Peyer's patch (tissue), 4 donors: Measurements from ENCODE around the gene FOXF2. TPM values are rescaled to one million over a fixed set of nuclear protein-coding genes. Genes with fewer than 3 reads are reported as not detected.

ENCODE experiments used
- DNase-seq, 3 donors: peaks; one replicate each; pipeline ENCODE4 v3.0.0-alpha.2; 2017 to 2019
- H3K27ac ChIP-seq, 4 donors: fragments of 200-600 bp; sonication (generic); one replicate each; pipeline ENCODE4 v1.5.1; 2016 to 2019
- H3K27me3 ChIP-seq, 2 donors: fragments of 200-600 bp; sonication (generic); one replicate each; pipeline ENCODE4 v1.5.1; 2019
- H3K36me3 ChIP-seq, 3 donors: fragments of 200-600 bp; sonication (generic); one replicate each; pipeline ENCODE4 v1.5.1; 2016 to 2019
- H3K4me1 ChIP-seq, 4 donors: fragments of 200-600 bp; sonication (generic); one replicate each; pipeline ENCODE4 v1.5.1; 2016 to 2019
- H3K4me3 ChIP-seq, 4 donors: fragments of 200-600 bp; sonication (generic); 1 replicate in 3 of 4; 2 replicates in 1 of 4; pipeline ENCODE4 v1.5.1; 2016 to 2019; ENCODE audit warnings: mild to moderate bottlenecking in 1 of 4
- H3K9me3 ChIP-seq, 4 donors: fragments of 200-600 bp; sonication (generic); one replicate each; pipeline ENCODE4 v1.5.1; 2016 to 2019; ENCODE audit warnings: mild to moderate bottlenecking in 1 of 4
- POLR2A ChIP-seq, 2 donors: fragments of 450-650 bp; IDR thresholded peaks; one replicate each; pipeline ENCODE4 v1.5.1; 2017; ENCODE audit warnings: antibody characterized with exemption in 2 of 2, mild to moderate bottlenecking in 2 of 2, moderate library complexity in 2 of 2
- total RNA-seq, 4 donors: library from RNA; depleted of rRNA; stranded (reverse); fragments of >200 nt; gene quantifications; one replicate each; pipeline ENCODE4 v1.1.0, GENCODE V29; 2016
- TF ChIP-seq, protein P1 (sequence below), 6 experiments: fragments of 450-650 bp in 4 of 6; fragments of 200-600 bp in 2 of 6; sonication (generic) in 1 of 6; IDR thresholded peaks; one replicate each; pipeline ENCODE4 v1.5.1; 2017 to 2019; ENCODE audit warnings: antibody characterized with exemption in 6 of 6, mild to moderate bottlenecking in 3 of 6, moderate library complexity in 1 of 6

FOXF2 gene
- total RNA-seq, 4 donors from 2014 or later = 4.0 to 14.0 (median 8.0) TPM

- TF ChIP-seq, protein P1, sequence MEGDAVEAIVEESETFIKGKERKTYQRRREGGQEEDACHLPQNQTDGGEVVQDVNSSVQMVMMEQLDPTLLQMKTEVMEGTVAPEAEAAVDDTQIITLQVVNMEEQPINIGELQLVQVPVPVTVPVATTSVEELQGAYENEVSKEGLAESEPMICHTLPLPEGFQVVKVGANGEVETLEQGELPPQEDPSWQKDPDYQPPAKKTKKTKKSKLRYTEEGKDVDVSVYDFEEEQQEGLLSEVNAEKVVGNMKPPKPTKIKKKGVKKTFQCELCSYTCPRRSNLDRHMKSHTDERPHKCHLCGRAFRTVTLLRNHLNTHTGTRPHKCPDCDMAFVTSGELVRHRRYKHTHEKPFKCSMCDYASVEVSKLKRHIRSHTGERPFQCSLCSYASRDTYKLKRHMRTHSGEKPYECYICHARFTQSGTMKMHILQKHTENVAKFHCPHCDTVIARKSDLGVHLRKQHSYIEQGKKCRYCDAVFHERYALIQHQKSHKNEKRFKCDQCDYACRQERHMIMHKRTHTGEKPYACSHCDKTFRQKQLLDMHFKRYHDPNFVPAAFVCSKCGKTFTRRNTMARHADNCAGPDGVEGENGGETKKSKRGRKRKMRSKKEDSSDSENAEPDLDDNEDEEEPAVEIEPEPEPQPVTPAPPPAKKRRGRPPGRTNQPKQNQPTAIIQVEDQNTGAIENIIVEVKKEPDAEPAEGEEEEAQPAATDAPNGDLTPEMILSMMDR (IDR thresholded peaks at IDR 0.05) = no peak
- no peak for TF ChIP-seq POLR2A (IDR thresholded peaks at IDR 0.05)
- Histone ChIP-seq H3K4me3 (no peak overlapping the region), H3K9me3 (no peaks in the 10 kb centered on the region), H3K27ac (no peak overlapping the region), H3K27me3 (no peaks in the 10 kb centered on the region), H3K36me3 (no peaks in the 10 kb centered on the region), H3K4me1 (no peaks in the 10 kb centered on the region)
- DNase-seq = no peak
Measured at GRCh38 chr6:1371933-1372332, 17.4 kb upstream of the FOXF2 start.

DNA sequence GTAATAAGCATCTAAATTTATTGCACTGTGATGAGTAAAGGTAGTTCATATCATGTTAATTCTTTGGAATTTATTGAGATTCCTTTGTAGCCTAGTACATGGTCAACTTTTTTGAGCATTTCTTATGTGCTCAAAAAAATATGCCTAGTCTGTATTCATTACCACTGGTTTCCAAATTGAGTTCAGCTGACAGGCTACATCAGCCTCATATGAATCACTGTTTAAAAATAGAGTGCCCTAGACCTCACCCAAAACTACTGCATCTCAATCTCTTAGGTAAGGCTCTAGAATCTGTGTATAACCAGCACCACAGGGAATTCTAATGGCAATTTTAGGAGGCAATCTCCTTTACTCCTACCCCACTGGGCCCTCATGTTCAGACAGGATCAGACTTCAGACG lies 16.7 kb upstream of the FOXF2 start:
- DNase-seq = no peak
- no peak for TF ChIP-seq POLR2A (IDR thresholded peaks at IDR 0.05)
- H3K27me3 ChIP-seq = peaks cover 0 to 4% of the 10 kb centered on the region in 2 donors
- H3K4me1 ChIP-seq = no peaks in the 10 kb centered on the region
- no peak overlapping the region for H3K27ac ChIP-seq
- H3K4me3 ChIP-seq = no peak overlapping the region
- no peaks in the 10 kb centered on the region for H3K36me3 ChIP-seq
- H3K9me3 ChIP-seq = no peaks in the 10 kb centered on the region

DNA sequence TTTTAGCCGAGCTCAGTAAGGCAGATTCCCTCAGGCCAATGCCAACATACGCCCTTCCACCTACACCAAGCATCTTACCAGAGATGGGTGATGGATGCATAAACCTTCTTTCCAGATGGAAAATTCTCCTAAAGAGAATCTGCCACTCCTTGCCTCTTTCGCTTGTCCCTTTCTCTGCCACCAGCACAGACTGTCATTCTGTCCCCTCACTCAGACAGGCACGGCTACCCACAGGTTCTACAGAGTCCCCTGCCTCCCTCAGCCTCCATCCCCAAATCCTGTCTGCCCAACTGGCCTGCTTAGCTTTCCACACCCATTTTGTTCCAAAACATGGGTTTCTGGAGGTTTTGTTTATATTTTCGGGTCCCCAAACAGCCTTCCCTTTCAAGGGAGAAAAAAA lies 12.7 kb upstream of the FOXF2 start:
- TF ChIP-seq, protein P1 (IDR thresholded peaks at IDR 0.05) = no peak
- TF ChIP-seq POLR2A (IDR thresholded peaks at IDR 0.05) = no peak
- no peak overlapping the region for H3K27ac ChIP-seq
- peaks cover 0 to 18% (median 2%) of the 10 kb centered on the region in 4 donors for H3K4me1 ChIP-seq
- no peaks in the 10 kb centered on the region for H3K36me3 ChIP-seq
- no peak for DNase-seq
- H3K4me3 ChIP-seq = no peak overlapping the region
- H3K9me3 ChIP-seq = no peaks in the 10 kb centered on the region
- peaks cover 0 to 36% of the 10 kb centered on the region in 2 donors for H3K27me3 ChIP-seq

DNA sequence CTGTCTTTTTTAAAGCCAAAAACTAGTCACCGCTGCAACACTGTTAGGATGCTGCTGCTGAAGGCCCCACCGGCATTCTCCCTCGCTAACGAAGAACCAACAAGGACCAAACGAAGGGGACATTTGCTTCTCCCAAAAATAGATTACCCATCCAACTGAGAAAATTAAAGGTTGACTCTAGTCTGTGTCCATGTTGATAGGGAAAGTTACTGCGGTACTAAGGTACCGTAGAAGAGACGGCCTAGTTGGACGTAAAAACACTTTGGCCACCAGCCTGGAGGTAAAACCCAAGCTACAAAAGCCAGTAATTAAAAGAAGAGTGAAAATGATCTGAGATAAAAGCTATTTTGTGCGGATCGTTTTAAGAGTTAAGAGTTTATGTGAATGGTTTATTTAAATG lies 11.8 kb upstream of the FOXF2 start:
- DNase-seq = no peak
- TF ChIP-seq, protein P1 (IDR thresholded peaks at IDR 0.05) = no peak
- TF ChIP-seq POLR2A (IDR thresholded peaks at IDR 0.05) = no peak
- H3K9me3 ChIP-seq = no peaks in the 10 kb centered on the region
- no peak overlapping the region for H3K27ac ChIP-seq
- H3K27me3 ChIP-seq = peaks cover 0 to 38% of the 10 kb centered on the region in 2 donors
- H3K4me3 ChIP-seq = no peak overlapping the region
- peaks cover 0 to 27% (median 8%) of the 10 kb centered on the region in 4 donors for H3K4me1 ChIP-seq
- H3K36me3 ChIP-seq = no peaks in the 10 kb centered on the region

DNA sequence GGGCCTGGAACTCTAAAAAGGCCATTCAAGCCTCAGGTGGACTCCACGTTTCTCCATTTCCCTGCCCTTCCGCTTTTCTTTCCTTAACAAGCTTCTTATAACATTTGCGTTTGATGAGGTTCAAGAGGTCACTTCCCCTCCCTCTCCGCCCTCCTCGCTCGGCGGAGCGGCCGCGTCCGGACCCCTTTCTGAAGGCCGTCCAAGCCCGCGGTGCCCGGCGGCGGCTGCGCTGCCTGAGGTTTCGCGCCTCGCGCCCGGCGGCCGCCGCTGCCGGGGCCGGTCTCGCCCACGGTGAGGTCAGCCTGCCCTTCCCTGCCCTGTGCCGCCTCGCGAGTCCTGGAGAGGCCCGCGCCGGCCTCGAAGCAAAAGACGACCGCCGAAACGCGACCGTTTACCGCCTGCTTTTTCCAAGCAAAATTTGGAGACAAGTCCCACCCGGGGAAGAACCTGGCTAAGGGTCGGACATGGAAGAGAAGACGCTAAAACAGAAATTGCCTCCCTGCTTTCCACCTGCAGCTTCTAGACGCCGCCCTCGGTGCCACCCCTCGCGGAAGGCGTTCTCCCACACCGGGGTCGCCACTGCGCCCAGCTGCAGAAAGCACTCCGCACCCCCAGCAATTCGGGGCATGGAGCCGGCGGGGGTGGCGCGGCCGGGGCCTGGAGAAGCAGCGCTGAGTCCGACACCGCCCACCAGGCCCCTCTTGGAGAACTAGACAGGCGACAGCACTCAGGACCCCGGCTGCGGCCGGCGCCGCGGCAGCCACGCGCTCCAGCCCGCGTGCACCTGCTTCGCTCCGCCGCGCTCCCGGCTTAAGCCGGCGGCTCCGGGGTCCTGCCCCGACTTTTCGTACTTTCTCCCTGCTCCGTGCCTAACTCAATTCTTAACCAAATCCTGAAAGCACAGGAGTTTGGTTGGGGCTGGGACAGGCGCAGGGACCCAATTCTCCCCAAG lies 11.0 kb upstream of the FOXF2 start:
- H3K27ac ChIP-seq = no peak overlapping the region
- no peak overlapping the region for H3K4me3 ChIP-seq
- DNase-seq = no peak
- H3K27me3 ChIP-seq = peaks cover 0 to 46% of the 10 kb centered on the region in 2 donors
- H3K36me3 ChIP-seq = no peaks in the 10 kb centered on the region
- no peaks in the 10 kb centered on the region for H3K9me3 ChIP-seq
- TF ChIP-seq, protein P1 (IDR thresholded peaks at IDR 0.05) = no peak
- H3K4me1 ChIP-seq = peaks cover 0 to 34% (median 8%) of the 10 kb centered on the region in 4 donors

DNA sequence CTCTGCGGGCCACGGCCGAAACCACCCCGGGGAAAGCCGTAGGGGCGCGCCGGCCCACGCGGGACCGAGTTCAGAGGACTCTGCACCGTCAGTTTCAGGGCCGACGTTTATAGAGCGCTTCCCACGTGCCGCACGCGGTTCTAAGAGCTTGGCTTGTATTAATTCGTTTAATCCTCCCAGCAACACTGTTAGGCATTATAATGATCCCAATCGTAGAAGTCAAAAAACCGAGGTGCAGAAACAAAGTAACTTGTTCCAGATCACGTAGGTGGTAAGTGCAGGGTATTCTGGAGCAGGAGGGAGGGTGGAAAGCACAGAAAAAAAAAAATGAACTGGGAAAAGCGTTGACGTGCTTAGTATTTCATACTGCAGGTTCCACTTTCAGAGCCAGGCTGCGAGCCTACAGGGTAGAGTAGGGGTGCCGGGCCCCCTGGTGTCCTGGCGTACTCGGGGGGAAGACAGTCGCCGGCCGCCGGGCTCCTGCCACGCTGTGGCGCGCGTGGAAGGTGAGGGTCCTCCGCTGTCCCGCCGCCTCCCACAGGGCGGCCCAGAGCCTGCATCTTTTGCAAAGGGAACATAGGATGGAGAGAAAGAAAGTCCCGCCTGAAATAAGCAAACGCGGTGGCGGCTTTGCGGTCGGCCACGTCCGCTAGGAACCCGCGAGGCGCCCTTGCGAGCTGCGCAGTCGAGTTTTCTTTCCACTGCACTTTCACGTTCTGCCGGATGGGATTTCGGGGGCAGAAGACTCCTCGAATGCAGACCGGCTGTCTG lies 10.2 kb upstream of the FOXF2 start:
- Histone ChIP-seq H3K36me3 (no peaks in the 10 kb centered on the region), H3K4me1 (peaks cover 0 to 37% (median 8%) of the 10 kb centered on the region in 4 donors), H3K4me3 (no peak overlapping the region), H3K9me3 (no peaks in the 10 kb centered on the region), H3K27me3 (peaks cover 0 to 55% of the 10 kb centered on the region in 2 donors), H3K27ac (no peak overlapping the region)
- no peak for DNase-seq
- TF ChIP-seq, protein P1 (IDR thresholded peaks at IDR 0.05) = no peak
- no peak for TF ChIP-seq POLR2A (IDR thresholded peaks at IDR 0.05)
